IPS-18a (cell line): Measurements from ENCODE around the gene ACTRT2.

Experiments
- H3K27ac ChIP-seq: one replicate; pipeline ENCODE4 v1.5.1; 2013; ENCODE audit warnings: low read length
- H3K27me3 ChIP-seq: one replicate; pipeline ENCODE4 v1.6.1; 2013; ENCODE audit warnings: mild to moderate bottlenecking, low read length; ENCODE audit not compliant: control insufficient read depth, insufficient read depth
- H3K36me3 ChIP-seq: one replicate; pipeline ENCODE4 v1.6.1; 2013; ENCODE audit warnings: low read depth, low read length; ENCODE audit not compliant: control insufficient read depth
- H3K4me1 ChIP-seq: one replicate; pipeline ENCODE4 v1.6.1; 2013; ENCODE audit warnings: low read depth, low read length; ENCODE audit not compliant: control insufficient read depth
- H3K4me3 ChIP-seq: one replicate; pipeline ENCODE4 v1.5.1; 2013; ENCODE audit warnings: low read length
- H3K9ac ChIP-seq: one replicate; pipeline ENCODE4 v1.6.1; 2013; ENCODE audit warnings: mild to moderate bottlenecking, low read length, moderate library complexity
- H3K9me3 ChIP-seq: one replicate; pipeline ENCODE4 v1.6.1; 2013; ENCODE audit warnings: low read depth, low read length; ENCODE audit not compliant: control insufficient read depth

The ACTRT2 gene

DNA sequence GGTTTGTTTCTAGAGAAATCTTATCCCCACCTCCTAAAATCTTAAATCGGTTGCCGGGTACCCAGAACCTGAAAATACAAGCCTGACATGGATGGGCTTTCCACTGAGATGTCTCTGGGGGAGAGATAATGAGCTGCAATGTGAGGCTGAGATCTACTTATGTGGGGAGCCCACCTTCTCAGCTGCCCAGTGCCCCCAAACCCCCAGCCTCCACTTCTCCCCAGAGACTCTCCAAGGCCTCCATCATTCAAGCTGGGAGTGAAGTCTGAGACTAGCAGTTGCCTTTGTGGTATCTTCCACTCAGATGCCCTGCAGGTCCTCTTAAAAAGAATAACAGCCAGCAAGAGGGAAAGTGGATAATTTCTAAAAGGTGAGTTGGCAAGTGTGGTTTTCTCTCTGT is 11.7 kb upstream of the ACTRT2 start:
- H3K36me3 ChIP-seq, result no peaks in the 10 kb centered on the region
- no peak overlapping the region for H3K9ac ChIP-seq
- H3K27ac ChIP-seq, result no peak overlapping the region
- H3K9me3 ChIP-seq, result peaks cover 10% of the 10 kb centered on the region
- H3K4me3 ChIP-seq, result no peak overlapping the region
- peaks cover 19% of the 10 kb centered on the region for H3K27me3 ChIP-seq
- no peaks in the 10 kb centered on the region for H3K4me1 ChIP-seq

DNA sequence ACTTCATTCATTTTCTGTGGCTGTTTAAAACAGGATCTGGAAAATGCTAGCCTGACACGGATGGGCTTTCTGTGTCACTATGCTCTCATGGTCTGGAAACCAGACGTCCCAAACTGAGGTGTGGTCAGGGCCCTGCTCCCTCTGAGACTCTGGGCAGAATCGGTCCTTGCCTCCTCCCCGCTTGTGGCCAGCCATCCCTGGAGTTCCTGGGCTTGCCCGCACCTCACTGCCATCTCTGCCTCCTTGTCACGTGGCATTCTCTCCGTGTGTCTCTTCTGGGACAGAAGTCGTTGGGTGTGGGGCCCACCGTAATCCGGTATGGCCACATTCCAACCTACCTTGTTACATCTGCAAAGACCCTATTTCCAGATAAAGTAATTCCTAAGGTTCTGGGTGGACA is 10.1 kb upstream of the ACTRT2 start:
- no peaks in the 10 kb centered on the region for H3K36me3 ChIP-seq

DNA sequence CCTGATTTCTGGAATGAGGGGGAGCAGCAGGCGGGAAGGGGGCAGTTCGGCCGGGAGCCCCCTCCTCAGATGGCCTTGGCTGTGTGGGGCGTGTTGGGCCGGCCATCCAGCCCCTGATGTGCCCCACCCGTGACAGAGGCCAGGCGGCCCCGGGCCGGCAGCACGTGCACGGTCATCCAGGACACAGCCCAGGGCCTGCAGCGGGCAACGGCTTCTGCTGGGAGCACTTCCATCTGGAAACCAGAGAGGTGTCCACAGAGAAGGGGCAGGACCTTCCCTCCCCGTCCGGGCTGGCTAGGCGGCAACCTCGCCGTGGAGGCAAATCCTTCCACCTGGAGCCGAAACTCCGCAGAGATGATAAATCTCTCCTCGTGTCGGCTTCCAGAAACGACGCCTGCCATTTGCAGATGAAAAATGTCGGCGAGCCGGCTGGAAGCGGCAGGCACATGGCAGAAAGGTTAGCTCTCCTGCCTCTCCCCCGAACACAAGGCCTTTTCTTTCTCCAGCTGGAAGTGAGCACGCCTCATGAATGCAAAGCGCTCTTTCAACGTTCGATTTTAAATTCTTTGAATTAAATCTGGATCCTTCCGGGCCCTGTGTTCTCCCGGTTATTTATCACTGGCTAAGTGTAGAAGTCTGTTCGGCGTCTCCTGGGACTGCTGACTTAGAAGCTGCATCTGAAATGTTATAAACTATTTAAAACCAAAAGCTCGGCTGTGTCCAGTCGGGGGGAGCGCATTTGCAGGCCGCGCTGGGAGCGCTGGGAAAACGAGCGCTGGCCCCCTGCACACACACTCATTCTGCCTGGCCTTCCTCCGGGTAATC is 9.4 kb upstream of the ACTRT2 start:
- Histone ChIP-seq H3K27ac (no peak overlapping the region), H3K4me1 (no peaks in the 10 kb centered on the region), H3K4me3 (no peak overlapping the region), H3K9me3 (peaks cover 10% of the 10 kb centered on the region), H3K9ac (no peak overlapping the region), H3K36me3 (no peaks in the 10 kb centered on the region), H3K27me3 (peaks cover 25% of the 10 kb centered on the region)

More for the DNA sequence above, 10.1 kb upstream of the ACTRT2 start:
- Histone ChIP-seq H3K9ac (no peak overlapping the region), H3K27me3 (peaks cover 25% of the 10 kb centered on the region), H3K4me3 (no peak overlapping the region), H3K9me3 (peaks cover 10% of the 10 kb centered on the region), H3K4me1 (no peaks in the 10 kb centered on the region), H3K27ac (no peak overlapping the region)

DNA sequence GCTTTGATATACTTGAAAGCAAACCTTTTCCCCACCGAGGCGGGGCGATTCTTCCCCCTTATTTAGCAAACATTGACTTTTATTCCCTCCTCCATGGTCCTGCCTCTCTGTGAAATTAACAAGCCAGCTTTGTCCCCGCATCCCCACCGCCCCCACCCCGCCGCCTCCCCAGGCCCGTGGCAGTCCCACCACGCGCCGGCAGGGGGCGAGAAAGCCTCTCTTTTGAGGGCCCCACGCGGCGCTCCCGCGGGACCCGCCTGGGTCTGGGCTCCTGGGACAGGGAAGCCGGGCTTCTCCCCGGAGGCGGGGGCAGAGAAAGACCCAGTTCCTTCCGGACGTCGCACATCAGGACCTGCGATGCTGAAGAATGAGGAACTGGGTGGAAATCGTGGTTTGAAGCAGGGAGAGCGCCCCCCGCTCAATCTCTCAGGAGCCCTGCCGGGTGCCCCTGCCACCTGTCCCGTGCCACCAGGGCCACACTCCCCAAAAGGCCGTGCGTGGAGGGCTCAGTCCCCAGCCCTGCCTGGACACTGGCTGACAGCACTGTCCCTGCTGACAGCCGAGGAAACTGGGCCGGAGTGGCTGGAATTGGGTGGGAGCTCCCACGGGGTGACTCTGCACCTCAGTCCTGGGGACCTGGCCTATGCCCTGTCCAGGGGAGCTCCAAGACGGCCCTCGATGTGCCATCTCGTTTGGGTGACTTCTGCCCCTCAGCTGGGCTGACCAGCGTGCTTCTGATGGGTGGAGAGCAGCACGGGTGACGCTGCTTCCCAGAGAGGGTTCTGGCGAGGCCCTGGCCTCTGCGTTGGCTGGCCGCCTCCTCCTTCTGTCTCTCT is 8.6 kb upstream of the ACTRT2 start:
- Histone ChIP-seq H3K4me3 (no peak overlapping the region), H3K27ac (no peak overlapping the region), H3K27me3 (peaks cover 25% of the 10 kb centered on the region), H3K9me3 (peaks cover 6% of the 10 kb centered on the region), H3K4me1 (no peaks in the 10 kb centered on the region), H3K9ac (no peak overlapping the region), H3K36me3 (no peaks in the 10 kb centered on the region)

DNA sequence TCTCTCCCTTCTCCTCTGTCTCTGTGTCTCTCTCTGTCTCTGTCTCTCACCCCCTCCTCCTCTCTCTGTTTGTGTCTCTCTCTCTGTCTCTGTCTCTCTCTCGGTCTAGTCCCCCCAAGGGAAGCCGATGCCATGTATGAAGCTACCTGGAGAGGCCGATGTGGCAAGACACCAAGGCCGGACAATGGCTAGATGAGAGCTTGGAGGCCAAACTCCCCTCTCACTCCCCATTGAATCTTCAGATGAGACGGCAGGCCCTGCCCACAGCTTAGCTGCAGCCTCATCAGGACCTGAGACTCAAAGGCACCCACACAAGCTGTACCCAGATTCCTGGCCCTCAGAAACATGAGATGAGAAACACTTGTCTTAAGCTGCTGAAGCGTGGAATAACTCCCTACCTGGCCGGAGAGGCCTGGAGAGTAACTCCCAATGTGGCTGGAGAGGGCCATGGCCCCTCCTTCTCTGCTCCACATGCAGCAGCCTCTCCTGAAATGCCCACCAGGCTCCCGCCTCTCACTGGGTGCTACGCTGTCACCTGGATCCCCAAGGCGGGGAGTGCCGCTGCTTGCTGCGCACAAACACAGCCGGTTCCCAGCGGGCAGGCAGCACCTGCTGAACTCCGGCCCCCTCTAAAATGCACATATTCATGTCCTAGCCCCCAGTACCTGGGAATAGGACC is 7.8 kb upstream of the ACTRT2 start:
- Histone ChIP-seq H3K9ac (no peak overlapping the region), H3K27me3 (peaks cover 25% of the 10 kb centered on the region), H3K9me3 (no peaks in the 10 kb centered on the region), H3K36me3 (no peaks in the 10 kb centered on the region), H3K27ac (no peak overlapping the region), H3K4me3 (no peak overlapping the region), H3K4me1 (no peaks in the 10 kb centered on the region)

- Histone ChIP-seq H3K9me3 (no peaks in the 10 kb centered on the region), H3K4me3 (no peak overlapping the region), H3K36me3 (no peaks in the 10 kb centered on the region), H3K4me1 (no peaks in the 10 kb centered on the region), H3K27me3 (peaks cover 25% of the 10 kb centered on the region), H3K9ac (no peak overlapping the region), H3K27ac (no peak overlapping the region)
These were observed 7.2 kb upstream of the ACTRT2 start for GRCh38 chr1:3014050-3014440.

DNA sequence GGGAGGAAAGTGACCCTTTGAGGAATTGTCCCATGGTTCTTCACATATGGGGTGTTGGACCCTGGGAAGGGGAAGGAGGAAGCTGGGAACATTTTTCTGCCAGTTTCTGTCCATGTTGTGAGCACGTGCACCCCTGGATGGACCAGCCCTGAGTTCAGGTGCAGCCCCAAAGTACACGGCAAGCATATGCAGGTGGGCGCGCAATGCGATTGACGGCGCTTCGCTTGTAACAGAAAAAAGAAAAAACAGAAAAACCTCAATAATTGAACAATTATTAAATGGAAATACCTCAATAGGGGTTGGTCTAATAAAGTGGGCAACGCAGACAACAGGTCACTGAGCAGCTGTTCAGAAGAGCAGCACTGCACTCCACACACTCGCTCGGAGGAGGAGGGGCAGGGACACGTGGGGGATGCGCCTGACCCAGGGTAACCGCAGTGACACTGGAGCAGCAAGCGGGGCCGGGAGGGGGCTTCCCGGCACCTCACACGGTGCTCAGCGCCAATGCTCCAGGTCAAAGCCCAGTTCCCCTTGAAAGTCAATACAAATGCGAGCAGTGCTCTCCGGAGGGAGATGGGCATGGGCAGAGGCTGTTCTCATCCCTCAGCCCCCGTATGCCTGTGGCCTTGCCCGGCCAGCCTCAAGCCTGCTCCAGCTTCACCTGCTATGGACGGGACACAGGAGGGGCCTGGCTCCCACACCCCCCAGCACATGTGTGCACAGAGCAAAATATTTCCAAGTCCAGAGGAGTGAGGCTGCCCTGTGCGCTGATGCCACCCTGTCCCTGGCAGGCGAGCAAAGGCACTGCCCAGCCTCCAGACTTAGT is 6.6 kb upstream of the ACTRT2 start:
- Histone ChIP-seq H3K36me3 (no peaks in the 10 kb centered on the region), H3K4me1 (no peaks in the 10 kb centered on the region), H3K9ac (no peak overlapping the region), H3K9me3 (no peaks in the 10 kb centered on the region), H3K4me3 (no peak overlapping the region), H3K27me3 (peaks cover 25% of the 10 kb centered on the region), H3K27ac (no peak overlapping the region)

DNA sequence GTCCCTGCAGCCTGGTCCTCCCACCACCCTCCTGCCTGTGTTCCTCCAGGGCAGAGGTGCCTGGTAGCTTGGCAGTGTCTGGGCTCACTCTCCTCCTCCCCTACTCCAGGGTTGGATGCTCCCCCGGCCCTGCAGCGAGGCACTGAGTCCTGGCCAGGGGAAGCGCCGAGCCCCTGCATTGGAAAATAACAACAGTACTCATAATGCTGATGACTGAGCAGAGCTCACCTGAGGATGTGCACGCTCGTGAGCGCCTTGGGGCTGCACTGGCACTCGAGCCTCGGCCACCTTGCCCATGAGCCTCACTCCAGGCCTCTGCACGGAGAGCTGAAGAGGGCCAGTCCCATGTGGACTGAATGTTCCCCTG is 6.0 kb upstream of the ACTRT2 start:
- H3K4me1 ChIP-seq, result no peaks in the 10 kb centered on the region
- no peak overlapping the region for H3K4me3 ChIP-seq
- no peak overlapping the region for H3K27ac ChIP-seq
- H3K36me3 ChIP-seq, result no peaks in the 10 kb centered on the region
- no peaks in the 10 kb centered on the region for H3K9me3 ChIP-seq
- H3K9ac ChIP-seq, result no peak overlapping the region
- peaks cover 25% of the 10 kb centered on the region for H3K27me3 ChIP-seq

- no peaks in the 10 kb centered on the region for H3K36me3 ChIP-seq
- H3K9ac ChIP-seq, result no peak overlapping the region
- no peak overlapping the region for H3K4me3 ChIP-seq
- no peaks in the 10 kb centered on the region for H3K9me3 ChIP-seq
- H3K27ac ChIP-seq, result no peak overlapping the region
- peaks cover 25% of the 10 kb centered on the region for H3K27me3 ChIP-seq
- H3K4me1 ChIP-seq, result peaks cover 4% of the 10 kb centered on the region
These were observed 5.5 kb upstream of the ACTRT2 start for GRCh38 chr1:3015744-3016143.

DNA sequence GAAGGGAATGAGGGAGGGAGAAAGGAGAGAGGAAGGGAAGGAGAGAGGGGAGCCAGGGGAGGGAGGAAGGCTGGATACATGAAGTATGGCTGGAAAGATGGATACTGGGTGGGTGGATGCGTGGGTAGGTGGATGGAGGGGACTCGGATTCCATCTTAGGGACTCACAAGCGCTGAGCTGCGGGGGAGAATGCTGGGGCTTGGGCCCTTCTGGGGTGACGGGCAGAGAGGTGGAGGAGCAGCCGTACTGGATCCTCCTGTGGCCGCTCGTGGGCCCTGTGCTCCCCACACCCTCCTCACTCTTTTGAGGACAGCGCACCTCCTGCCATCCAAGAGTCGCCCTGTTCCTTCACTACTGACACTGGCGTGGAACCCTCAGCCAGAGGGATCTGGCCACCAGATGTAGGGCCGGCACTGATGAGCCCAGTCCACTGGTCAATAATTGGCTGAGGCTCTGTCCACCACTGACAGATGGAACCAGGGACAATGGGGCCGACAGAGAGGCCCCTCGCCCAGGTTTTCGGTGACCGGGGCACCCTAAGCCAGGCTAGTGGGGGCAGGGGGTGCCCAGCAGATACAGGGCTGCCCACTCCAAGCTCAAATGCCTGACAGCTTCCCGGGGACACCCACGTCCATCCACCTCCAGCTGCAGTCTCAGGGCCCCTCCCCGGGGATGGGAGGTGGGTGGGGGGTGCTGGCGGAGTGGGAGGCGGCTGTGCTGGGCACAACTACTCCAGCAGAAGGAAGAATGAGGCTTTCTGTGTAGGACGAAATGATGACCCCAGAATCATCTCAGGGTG is 4.4 kb upstream of the ACTRT2 start:
- H3K9ac ChIP-seq, result no peak overlapping the region
- peaks cover 5% of the 10 kb centered on the region for H3K4me1 ChIP-seq
- H3K27me3 ChIP-seq, result peaks cover 28% of the 10 kb centered on the region
- H3K4me3 ChIP-seq, result no peak overlapping the region
- no peak overlapping the region for H3K27ac ChIP-seq
- no peaks in the 10 kb centered on the region for H3K9me3 ChIP-seq
- H3K36me3 ChIP-seq, result no peaks in the 10 kb centered on the region
